Activated CD4-positive, CD25-positive, alpha-beta regulatory T cell treated with anti-CD3 and anti-CD28 coated beads, Interleukin-2, amount 50 U/mL, for 72 hours (primary cell): ENCODE results near the gene JAKMIP2.

Experiments used
- DNase-seq: peaks from one replicate; pipeline ENCODE4 v3.0.0; 2021

The JAKMIP2 gene

GRCh38 chr5:147786142-147786541 is 3.6 kb upstream of the JAKMIP2 start:
- DNase-seq, result no peak

DNA sequence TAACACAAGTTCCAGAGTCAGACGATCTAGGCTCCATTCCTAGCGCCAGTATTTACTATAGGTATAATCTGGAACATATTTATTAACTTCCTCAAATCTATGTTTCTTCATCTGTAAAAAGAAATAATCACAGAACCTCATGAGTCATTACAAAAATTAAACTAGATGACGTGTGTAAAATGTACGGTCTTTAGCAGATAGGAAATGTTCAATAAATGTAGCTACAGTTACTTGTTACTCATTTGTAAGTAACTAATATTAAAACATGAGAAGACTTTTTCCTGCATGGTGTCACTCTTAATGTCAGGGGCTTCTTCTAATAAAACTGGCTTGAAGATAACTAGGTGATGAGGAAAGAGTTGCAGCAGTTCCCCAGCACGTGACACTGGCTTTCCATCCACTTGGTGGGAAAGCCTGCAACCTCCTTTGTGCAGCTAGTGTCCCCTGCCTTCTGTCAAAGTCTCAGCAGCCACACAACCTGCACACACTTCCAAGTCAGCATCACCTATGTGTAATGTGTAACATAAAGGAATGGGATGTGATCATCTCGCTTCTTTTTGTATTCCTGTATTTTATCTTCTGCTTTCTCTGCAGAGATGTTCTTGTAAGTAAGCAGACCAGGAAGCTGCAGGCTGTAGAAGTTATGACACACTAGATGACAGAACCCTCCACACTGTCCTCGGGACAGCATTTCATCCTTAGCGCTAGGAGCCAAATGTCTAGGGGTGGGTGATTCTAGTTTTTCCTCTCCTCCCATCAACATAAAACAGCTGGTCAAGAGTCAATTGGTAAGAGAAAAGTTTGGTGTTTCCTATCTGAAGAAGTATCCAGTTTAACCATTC is 1.8 kb upstream of the JAKMIP2 start:
- no peak for DNase-seq

DNA sequence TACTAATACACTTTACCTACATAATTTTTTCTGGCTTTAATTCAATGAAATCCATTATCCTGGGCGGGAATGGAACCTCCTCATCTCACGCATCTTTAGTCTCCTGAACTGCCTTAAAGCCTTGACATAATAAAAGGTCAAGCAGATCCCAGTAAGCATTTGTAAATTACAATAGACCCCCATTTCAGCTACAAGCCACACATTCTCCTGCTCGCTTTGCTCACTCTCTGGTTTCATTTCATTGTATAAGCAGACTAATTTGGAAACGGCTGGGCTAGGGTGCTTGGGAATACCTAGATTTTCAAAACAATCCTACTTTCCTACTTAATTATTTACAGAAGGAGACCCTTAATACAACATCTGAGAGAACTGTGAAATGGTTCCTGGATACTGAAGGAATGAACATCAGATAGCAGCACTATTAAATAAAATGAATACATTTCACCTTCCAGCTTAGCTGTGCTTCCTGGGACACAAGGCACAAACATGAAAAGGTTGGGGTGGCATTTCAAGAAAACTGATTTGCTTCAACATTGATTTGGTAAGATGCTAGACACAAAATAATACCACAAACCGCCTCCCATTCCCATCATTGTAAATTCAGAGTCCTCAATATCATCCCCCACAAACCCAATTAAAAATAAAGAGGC is 1.5 kb downstream of the JAKMIP2 start:
- no peak for DNase-seq

DNA sequence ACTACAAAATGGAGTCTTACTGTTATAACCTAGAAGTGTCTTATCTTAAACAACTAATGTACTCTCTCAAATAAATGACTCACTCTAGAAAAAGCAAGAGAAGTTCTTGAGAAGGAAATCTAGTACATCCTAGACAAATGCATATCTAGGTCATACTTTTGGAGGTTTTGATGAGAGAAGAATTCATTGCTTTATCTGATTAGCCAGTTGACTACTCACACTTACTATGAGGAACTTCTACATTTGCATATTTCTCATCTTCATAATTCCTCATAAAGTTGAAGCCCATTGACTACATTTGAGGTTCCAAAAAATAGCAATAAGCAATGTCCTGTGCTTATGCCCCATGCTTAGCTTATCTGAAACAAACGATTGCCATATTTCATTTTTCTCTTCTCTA is 2.8 kb downstream of the JAKMIP2 start:
- no peak for DNase-seq

DNA sequence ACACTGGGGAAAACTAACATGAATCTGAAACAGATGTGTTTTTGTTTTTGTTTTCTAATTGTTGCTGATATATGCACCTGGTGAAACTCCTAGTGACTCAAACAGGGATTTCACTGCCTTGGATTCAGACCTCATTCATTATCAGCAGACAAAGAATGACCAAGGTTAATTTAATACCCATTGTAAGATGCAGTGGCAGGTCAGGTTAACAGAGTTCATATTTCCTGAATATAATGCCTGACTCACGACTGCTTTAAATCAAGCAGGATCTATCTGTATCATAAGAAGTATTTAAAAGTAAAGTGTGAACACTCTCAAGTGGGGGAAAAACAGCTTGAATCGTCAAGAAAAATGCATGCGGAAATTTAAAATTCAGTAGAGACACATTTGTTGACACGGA is 5.5 kb downstream of the JAKMIP2 start:
- DNase-seq, result no peak

DNA sequence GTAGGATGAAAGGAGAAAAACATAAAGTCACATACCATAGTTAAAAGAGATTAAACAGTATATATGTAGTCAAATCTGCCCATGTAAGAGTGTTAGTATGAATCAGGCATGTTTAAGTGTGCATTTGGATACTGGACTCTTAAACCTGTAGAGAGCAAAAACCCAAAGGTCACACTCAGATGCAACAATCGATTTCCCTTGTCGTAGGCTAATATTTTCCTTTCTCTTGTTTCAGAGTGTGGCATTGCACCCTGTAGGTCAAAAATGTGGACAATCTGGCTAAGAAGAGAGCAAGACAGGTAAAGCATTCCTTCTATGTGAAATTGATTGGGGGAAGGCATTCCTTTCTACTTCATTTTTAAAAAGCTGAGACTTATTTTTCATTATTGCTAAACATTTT is 8.9 kb downstream of the JAKMIP2 start:
- DNase-seq, result no peak

DNA sequence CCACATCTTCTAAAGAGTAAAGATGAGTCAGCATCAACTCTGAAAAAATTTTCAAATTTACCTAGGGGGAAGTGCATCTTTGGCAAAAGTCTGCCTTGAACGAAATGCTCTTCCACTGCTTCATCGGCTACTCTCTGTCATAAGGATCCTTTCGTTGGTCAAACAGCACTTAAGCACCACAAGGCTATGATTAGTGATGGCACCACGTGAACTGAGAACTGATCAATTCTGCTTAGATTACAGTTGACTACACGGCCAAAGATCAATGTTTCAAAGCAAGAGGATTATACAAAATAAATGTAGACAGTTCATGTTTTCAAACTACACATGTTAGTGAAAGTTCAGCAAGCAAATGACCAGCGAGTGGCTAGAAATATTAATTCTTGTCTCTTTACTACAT is 9.4 kb downstream of the JAKMIP2 start:
- no peak for DNase-seq

DNA sequence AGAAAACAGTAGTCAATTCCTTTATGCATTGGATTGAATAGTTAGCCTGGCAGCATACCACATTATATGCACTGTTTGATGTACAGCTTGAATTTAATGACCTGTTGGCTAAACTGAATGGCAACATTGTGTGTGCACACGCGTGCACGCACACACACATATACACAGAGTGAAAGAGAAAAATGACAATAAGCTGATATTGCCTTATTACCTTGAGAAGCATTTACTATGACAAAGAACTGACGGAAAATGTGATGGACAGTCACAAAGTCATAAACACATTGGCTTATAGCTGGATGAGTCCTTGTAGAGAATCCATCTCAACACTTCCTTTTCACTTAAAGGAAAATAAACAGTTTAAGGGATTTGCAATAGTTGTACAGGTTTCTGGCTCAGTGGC is 15.5 kb downstream of the JAKMIP2 start:
- DNase-seq, result no peak

DNA sequence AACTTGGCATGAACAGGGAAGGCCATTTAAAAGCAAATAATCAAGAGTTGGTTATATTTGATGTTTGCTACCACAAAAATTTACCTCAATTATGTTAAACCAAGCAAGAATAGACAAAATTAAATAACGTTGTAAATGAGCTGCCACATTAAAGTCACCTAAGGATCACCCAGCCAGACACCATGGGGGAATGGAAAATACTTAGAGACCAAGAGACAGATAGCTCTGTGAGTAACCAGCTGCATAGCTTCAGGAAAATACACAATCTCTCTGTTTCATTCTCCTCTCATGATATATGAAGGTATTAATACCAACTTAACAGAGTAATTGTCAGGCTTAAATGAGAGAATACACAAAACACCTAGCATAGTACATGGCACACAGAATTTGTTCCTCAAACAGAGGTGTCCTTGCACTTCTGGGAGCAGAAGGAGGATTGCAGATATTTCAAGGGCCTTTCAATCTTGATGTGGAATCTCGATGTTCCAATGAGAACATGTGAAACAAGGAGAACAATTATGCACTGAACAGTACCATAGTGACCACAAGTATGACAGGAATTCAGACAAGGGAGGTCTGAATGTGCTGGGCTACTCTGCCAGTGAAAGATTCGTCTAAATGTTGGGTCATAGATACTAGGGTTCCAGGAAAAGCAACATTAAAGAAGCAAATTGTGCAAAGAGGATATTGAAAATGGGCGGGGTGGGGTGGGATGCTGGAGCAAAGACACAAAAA is 18.6 kb downstream of the JAKMIP2 start:
- no peak for DNase-seq

- DNase-seq, result no peak
These were observed 22.2 kb downstream of the JAKMIP2 start for GRCh38 chr5:147760086-147760875.

DNA sequence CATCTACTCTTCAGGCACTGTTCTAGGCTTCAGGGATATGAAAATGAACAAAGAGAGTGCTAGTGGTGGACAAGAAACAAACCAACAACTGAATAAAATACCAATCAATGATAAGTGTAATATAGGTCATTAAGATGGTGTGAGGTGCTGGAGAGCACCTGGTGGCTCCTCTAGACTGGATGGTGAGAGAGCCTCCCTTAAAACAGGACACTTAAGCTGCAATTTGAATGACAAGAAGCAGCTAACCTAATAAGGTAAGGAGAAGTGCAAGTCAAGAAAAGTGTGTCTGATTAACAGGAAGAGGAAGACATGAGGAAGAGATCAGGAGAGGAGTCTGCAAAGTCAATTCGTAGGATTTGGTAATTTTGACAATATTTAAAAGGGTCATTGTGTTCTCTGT is 23.1 kb downstream of the JAKMIP2 start:
- no peak for DNase-seq

DNA sequence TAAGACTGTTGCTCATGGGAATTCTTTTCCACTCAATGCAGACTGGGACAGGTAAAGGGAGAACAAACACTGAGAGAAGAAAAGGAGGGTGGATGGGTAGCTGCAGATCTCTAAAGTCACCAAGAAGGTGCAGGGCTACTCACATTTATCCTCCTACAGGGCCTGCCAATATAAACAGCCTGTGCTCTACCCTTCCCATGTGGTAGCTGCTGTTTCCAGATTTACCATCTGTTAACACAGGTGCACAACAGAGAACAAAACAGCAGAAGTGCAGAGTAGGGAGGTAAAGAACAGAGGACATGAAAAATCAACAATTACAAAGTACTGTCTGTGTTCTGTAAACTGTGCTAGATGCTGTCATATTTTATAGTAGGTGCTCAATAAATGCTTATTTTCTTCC is 26.0 kb downstream of the JAKMIP2 start:
- DNase-seq, result no peak

GRCh38 chr5:147754372-147755122 is 28.0 kb downstream of the JAKMIP2 start:
- no peak for DNase-seq

DNA sequence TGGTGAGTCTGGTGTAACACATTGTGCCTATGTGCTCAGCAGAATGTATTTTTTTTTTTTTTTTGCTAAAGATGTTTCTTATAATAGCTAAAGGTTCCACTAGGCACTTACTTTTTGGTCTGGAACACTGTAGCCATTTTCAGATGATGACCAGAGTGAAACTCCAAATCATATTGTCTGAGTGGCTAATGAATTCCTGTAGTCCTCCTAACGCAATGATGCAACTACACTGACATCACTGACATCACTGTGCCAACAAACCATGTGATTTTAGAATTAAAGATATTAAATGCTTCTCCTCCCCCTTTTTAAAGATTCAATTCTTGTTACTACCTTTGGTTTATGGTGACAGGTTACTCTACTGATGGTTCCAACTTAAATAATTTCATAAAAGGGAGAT is 28.8 kb downstream of the JAKMIP2 start:
- DNase-seq, result no peak

DNA sequence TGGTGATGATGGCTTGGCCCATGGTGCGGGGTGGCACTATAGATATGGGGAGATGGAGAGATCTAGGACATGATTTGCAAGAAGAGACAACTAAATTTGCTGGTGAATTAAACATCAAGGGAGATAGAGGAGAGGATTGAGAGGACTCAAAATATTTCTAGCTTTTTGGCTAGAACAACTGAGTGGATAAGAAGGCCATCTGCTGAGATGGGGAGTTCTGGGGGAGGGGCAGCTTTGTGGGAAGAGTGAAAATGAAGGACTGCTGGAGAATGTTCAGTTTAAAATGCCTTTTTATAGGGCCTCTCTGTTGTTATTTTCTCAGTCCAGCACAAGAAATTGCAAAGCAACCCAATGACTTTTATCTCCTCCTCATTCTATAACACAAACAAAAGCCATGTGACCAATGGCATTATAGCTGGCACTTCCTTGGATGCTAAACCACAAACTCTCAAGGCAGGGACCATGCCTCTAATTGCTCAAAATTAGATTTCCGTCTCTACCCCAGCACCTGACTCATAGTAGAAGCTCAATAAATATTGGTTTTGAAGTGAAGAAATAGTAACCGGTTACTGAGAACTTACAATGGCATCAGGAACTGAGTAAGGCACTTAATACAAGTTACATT is 29.8 kb downstream of the JAKMIP2 start:
- DNase-seq, result no peak

- no peak for DNase-seq
These were observed 30.5 kb downstream of the JAKMIP2 start for GRCh38 chr5:147752033-147752432.

DNA sequence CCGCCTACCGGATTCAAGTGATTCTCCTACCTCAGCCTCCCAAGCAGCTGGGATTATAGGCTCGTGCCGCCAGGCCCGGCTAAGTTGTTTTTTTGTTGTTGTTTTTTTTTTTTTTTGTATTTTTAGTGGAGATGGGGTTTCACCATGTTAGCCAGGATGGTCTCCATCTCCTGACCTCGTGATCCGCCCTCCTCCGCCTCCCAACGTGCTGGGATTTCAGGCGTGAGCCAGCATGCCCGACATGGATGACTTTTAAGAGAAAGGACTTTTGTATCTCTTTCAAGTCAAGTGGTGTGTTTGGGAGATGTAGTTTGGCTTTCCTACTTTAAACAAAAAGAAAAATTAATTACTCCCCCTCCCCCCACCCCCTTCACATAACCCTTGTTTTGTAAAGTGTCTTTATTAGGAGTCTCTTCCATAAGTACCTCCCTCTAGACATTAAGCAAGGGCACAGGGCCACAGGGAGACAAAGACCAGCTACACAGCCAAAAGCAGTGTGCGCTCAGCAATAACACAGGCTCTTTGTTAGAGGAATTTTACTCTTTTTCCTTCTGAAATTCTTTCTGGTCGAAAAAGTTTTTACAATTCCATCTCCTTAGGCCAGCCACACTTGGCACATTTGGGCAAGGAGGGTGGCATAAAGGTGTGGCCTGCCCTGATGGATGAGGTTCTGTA is 31.2 kb downstream of the JAKMIP2 start:
- no peak for DNase-seq

GRCh38 chr5:147750065-147750464 is 32.5 kb downstream of the JAKMIP2 start:
- no peak for DNase-seq

DNA sequence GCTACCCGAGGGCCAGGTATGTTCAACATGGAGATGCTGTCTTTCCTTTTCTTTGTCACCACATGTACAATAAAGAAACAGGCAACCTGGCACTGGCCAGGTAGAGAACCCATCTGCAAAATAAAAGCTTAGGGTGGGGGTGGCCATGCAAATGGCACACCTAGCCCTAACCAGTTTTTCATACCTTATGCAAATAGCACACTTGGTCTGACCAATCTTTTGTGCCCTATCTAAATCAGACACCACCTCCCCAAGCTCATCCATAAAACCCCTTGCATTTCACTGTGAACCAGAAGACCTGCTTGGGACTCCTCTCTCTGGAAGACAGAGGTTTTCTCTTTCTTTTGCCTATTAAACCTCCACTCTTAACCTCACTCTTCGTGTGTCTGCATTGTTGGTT is 33.9 kb downstream of the JAKMIP2 start:
- DNase-seq, result no peak

DNA sequence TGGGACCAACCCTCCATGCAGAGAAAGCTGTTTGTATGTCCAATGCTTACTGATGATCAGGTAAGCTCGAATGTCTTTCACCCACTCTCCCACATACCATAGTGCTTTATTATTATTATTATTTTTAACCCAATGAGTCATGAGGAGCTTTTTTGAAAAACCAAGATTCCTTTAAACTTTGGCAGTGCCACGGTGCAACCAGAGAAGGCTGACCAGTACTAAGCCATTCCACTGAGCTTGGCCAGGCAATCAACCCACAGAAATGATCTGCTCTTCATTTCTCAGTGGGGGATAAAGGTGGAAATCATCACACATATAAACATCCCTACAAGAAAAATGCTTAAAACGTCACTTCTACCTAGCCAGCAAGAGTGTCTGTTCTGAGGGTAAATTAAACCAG is 35.5 kb downstream of the JAKMIP2 start:
- no peak for DNase-seq

DNA sequence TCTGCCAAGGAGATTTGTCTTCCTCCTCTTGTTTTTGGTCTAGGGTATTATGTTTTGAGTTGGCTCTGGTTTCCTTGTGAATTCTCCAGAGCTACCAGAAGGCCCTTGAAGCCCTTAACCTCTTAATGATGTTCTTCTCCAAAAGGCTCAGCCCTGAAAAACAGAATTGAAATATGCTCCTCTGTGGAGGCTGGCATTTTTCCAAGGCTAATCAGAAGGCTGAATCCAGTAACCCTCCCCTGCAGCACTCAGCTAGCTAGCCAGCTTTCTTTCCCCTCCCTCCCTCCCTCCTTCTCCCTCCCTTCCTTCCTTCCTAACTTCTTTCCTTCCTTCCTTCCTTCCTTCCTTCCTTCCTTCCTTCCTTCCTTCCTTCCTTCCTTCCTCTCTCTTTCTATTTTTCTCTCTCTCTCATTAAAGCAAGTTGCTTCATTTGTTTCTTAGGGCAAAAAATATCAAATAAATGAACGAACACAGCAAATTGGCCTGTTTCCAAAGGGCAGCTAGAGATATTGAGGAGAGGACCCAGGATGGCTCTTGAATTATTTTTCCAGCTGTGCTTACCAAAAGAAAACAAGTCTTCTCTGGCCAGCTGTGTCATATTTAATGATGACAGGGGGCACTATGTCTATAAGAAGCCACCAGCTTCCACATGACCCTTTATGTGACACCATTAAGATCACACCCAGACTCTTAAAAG is 38.7 kb downstream of the JAKMIP2 start:
- DNase-seq, result no peak
